Stimulated activated CD4-positive, alpha-beta T cell treated with anti-CD3 and anti-CD28 coated beads, Interleukin-15, amount 100 ng/mL, for 48 hours (primary cell): ENCODE measurements around the gene RAI14.
"Not testable (repeated sequence)": the region's sequence is repeated elsewhere in the genome, so short reads cannot be mapped to it uniquely, and the experiment has no call there.

Experiments
- DNase-seq, 2 donors: peaks; one replicate each; pipeline ENCODE4 v3.0.0-alpha.2; 2020; ENCODE audit warnings: low read depth in 2 of 2

RAI14 gene

GRCh38 chr5:34698754-34699153 lies 42.6 kb downstream of the RAI14 start:
- no peak for DNase-seq

GRCh38 chr5:34699155-34700077 lies 43.3 kb downstream of the RAI14 start:
- no peak for DNase-seq

- no peak for DNase-seq
These were observed 43.9 kb downstream of the RAI14 start for GRCh38 chr5:34700078-34700452.

GRCh38 chr5:34701442-34701841 lies 45.3 kb downstream of the RAI14 start:
- not testable (repeated sequence) for DNase-seq

GRCh38 chr5:34703767-34704713 lies 47.9 kb downstream of the RAI14 start:
- no peak for DNase-seq

GRCh38 chr5:34706084-34706483 lies 50.0 kb downstream of the RAI14 start:
- DNase-seq, result no peak

- DNase-seq, result no peak
These were observed 51.5 kb downstream of the RAI14 start for GRCh38 chr5:34707451-34708107.

GRCh38 chr5:34708777-34709176 lies 52.6 kb downstream of the RAI14 start:
- DNase-seq, result no peak

- DNase-seq, result no peak
These were observed 53.9 kb downstream of the RAI14 start for GRCh38 chr5:34709861-34710673.

- no peak for DNase-seq
These were observed 56.4 kb downstream of the RAI14 start for GRCh38 chr5:34712565-34712964.

- DNase-seq, result no peak
These were observed 59.6 kb downstream of the RAI14 start for GRCh38 chr5:34715711-34716110.

GRCh38 chr5:34716986-34717385 lies 60.9 kb downstream of the RAI14 start:
- DNase-seq, result no peak

GRCh38 chr5:34717426-34718327 lies 61.5 kb downstream of the RAI14 start:
- no peak for DNase-seq

- no peak for DNase-seq
These were observed 62.4 kb downstream of the RAI14 start for GRCh38 chr5:34718516-34718915.

GRCh38 chr5:34719029-34719428 lies 62.9 kb downstream of the RAI14 start:
- no peak for DNase-seq

GRCh38 chr5:34721327-34721726 lies 65.2 kb downstream of the RAI14 start:
- DNase-seq, result no peak

GRCh38 chr5:34722183-34722582 lies 66.1 kb downstream of the RAI14 start:
- DNase-seq, result no peak

- DNase-seq, result no peak
These were observed 68.6 kb downstream of the RAI14 start for GRCh38 chr5:34724741-34725140.

- not testable (repeated sequence) for DNase-seq
These were observed 71.1 kb downstream of the RAI14 start for GRCh38 chr5:34727166-34727749.

- DNase-seq, result no peak
These were observed 72.1 kb downstream of the RAI14 start for GRCh38 chr5:34728236-34728635.
